Measurements from ENCODE around the gene B3GLCT.
"Not testable (repeated sequence)": the region's sequence is repeated elsewhere in the genome, so short reads cannot be mapped to it uniquely, and the experiment has no call there.

B3GLCT gene

GRCh38 chr13:31278869-31279268 is 79.1 kb downstream of the B3GLCT start:
- DNase-seq (ENCODE audit: low spot score), result no peak

- no peak for DNase-seq (ENCODE audit: low spot score)
These were observed 83.1 kb downstream of the B3GLCT start for GRCh38 chr13:31282741-31283455.

- DNase-seq (ENCODE audit: low spot score), result no peak
These were observed 87.2 kb downstream of the B3GLCT start for GRCh38 chr13:31286930-31287329.

GRCh38 chr13:31301119-31301518 is 101.3 kb downstream of the B3GLCT start:
- no peak for DNase-seq (ENCODE audit: low spot score)

GRCh38 chr13:31310356-31310755 is 110.6 kb downstream of the B3GLCT start:
- no peak for DNase-seq (ENCODE audit: low spot score)

GRCh38 chr13:31310786-31311185 is 111.0 kb downstream of the B3GLCT start:
- DNase-seq (ENCODE audit: low spot score), result no peak

GRCh38 chr13:31311921-31312320 is 112.1 kb downstream of the B3GLCT start:
- DNase-seq (ENCODE audit: low spot score), result no peak

- no peak for DNase-seq (ENCODE audit: low spot score)
These were observed 115.2 kb downstream of the B3GLCT start for GRCh38 chr13:31314961-31315360.

- DNase-seq (ENCODE audit: low spot score), result no peak
These were observed 121.2 kb downstream of the B3GLCT start for GRCh38 chr13:31320946-31321345.

- DNase-seq (ENCODE audit: low spot score), result no peak
These were observed 121.7 kb downstream of the B3GLCT start for GRCh38 chr13:31321457-31321856.

- DNase-seq (ENCODE audit: low spot score), result no peak
These were observed 122.3 kb downstream of the B3GLCT start for GRCh38 chr13:31322026-31322425.

- no peak for DNase-seq (ENCODE audit: low spot score)
These were observed 123.1 kb downstream of the B3GLCT start for GRCh38 chr13:31322702-31323405.

GRCh38 chr13:31327182-31327860 is 127.5 kb downstream of the B3GLCT start:
- no peak for DNase-seq (ENCODE audit: low spot score)

GRCh38 chr13:31328549-31329235 is 128.9 kb downstream of the B3GLCT start:
- no peak for DNase-seq (ENCODE audit: low spot score)

- DNase-seq (ENCODE audit: low spot score), result no peak
These were observed 130.5 kb downstream of the B3GLCT start for GRCh38 chr13:31330236-31330635.

- no peak for DNase-seq (ENCODE audit: low spot score)
These were observed 131.3 kb downstream of the B3GLCT start for GRCh38 chr13:31331068-31331467.

GRCh38 chr13:31334547-31334946 is 134.8 kb downstream of the B3GLCT start:
- DNase-seq (ENCODE audit: low spot score), result no peak

- DNase-seq (ENCODE audit: low spot score), result no peak
These were observed 135.3 kb downstream of the B3GLCT start for GRCh38 chr13:31334994-31335557.

GRCh38 chr13:31339616-31340015 is 139.8 kb downstream of the B3GLCT start:
- DNase-seq (ENCODE audit: low spot score), result not testable (repeated sequence)

- not testable (repeated sequence) for DNase-seq (ENCODE audit: low spot score)
These were observed 141.1 kb downstream of the B3GLCT start for GRCh38 chr13:31340848-31341247.

- DNase-seq (ENCODE audit: low spot score), result no peak
These were observed 147.1 kb downstream of the B3GLCT start for GRCh38 chr13:31346891-31347290.

- no peak for DNase-seq (ENCODE audit: low spot score)
These were observed 149.4 kb downstream of the B3GLCT start for GRCh38 chr13:31349156-31349555.
